B cell (primary cell): Measurements from ENCODE around the gene NEUROG2. TPM values are rescaled to one million over a fixed set of nuclear protein-coding genes. Genes with fewer than 3 reads are reported as not detected.

Experiments
- ATAC-seq: fragments of 200-7000 bp; cut with Tn5 transposase; one replicate; pipeline ENCODE4 v1.10.0; 2021; ENCODE audit warnings: low read depth, mild to moderate bottlenecking, moderate number of reproducible peaks, moderate library complexity
- CTCF ChIA-PET: fragments of 350-600 bp; sonication (Branson Sonifier 250); formaldehyde crosslinking; loops from one replicate; lab custom pipeline; 2021; ENCODE audit warnings: antibody characterized with exemption, inconsistent platforms; lab: Charles Lee
- POLR2A ChIA-PET: fragments of 350-600 bp; sonication (Branson Sonifier 250); formaldehyde crosslinking; loops from one replicate; lab custom pipeline; 2021; ENCODE audit warnings: antibody characterized with exemption; lab: Charles Lee
- DNase-seq: peaks from one replicate; pipeline ENCODE4 v3.0.0; 2013
- H2AFZ ChIP-seq: 2 replicates; pipeline ENCODE4 v1.6.1; 2012; ENCODE audit warnings: mild to moderate bottlenecking, low read depth, low read length; ENCODE audit not compliant: insufficient read depth, poor library complexity, severe bottlenecking
- H3K27ac ChIP-seq, 2 donors: 1 replicate in 1 of 2; 2 replicates in 1 of 2; pipeline ENCODE4 v1.5.1; 2012 to 2013; ENCODE audit warnings: low read length in 2 of 2, mild to moderate bottlenecking in 2 of 2, moderate library complexity in 1 of 2
- H3K27me3 ChIP-seq, 4 experiments: fragments of 200-600 bp in 1 of 4; sonication (generic) in 1 of 4; replicated peaks in 1 of 4; 1 replicate in 2 of 4; 2 replicates in 2 of 4; pipeline versions ENCODE4 v1.6.1 to v1.7.0; 2013 to 2016; ENCODE audit warnings: low read length in 3 of 4, mild to moderate bottlenecking in 2 of 4, mixed read lengths in 1 of 4, moderate library complexity in 1 of 4; ENCODE audit not compliant: insufficient read depth in 4 of 4, control insufficient read depth in 3 of 4; ENCODE audit errors: control extremely low read depth in 1 of 4
- H3K36me3 ChIP-seq, 2 experiments: replicated peaks in 1 of 2; 1 replicate in 1 of 2; 2 replicates in 1 of 2; pipeline versions ENCODE4 v1.6.1 to v1.7.1; 2013; ENCODE audit warnings: low read length in 1 of 2; ENCODE audit not compliant: insufficient read depth in 2 of 2, control insufficient read depth in 1 of 2; ENCODE audit errors: control extremely low read depth in 1 of 2, extremely low read depth in 1 of 2
- H3K4me1 ChIP-seq, 2 donors: fragments of 200-600 bp in 1 of 2; sonication (generic) in 1 of 2; 1 replicate in 1 of 2; 2 replicates in 1 of 2; pipeline versions ENCODE4 v1.5.1 to v1.6.1; 2013 to 2017; ENCODE audit warnings: low read length in 2 of 2; ENCODE audit not compliant: control insufficient read depth in 2 of 2, insufficient read depth in 2 of 2
- H3K4me2 ChIP-seq: replicated peaks from 2 replicates; pipeline ENCODE3; 2012; ENCODE audit warnings: mild to moderate bottlenecking, low read depth, low read length; ENCODE audit not compliant: poor library complexity, severe bottlenecking
- H3K4me3 ChIP-seq, 5 experiments: fragments of 200-600 bp in 1 of 5; sonication (generic) in 1 of 5; 1 replicate in 3 of 5; 2 replicates in 2 of 5; pipeline versions ENCODE4 v1.5.1 to v1.7.0; 2011 to 2016; ENCODE audit warnings: low read length in 4 of 5, mild to moderate bottlenecking in 4 of 5, low read depth in 2 of 5, control low read depth in 1 of 5, moderate library complexity in 1 of 5; ENCODE audit not compliant: insufficient read depth in 1 of 5; ENCODE audit errors: control extremely low read depth in 1 of 5, extremely low read depth in 1 of 5
- H3K79me2 ChIP-seq: fragments of 200-600 bp; sonication (generic); one replicate; pipeline ENCODE4 v1.6.0; 2016; ENCODE audit warnings: low read length; ENCODE audit not compliant: control insufficient read depth, insufficient read depth
- H3K9ac ChIP-seq: fragments of 200-600 bp; sonication (generic); 2 replicates; pipeline ENCODE4 v1.6.1; 2017; ENCODE audit warnings: mild to moderate bottlenecking, low read length, moderate library complexity
- H3K9me3 ChIP-seq, 3 donors: one replicate each; pipeline versions ENCODE4 v1.6.1 to v1.7.1; 2013; ENCODE audit warnings: low read length in 2 of 3; ENCODE audit not compliant: control insufficient read depth in 2 of 3, insufficient read depth in 1 of 3; ENCODE audit errors: control extremely low read depth in 1 of 3
- H4K20me1 ChIP-seq: 2 replicates; pipeline ENCODE4 v1.6.0; 2012; ENCODE audit warnings: mild to moderate bottlenecking, low read length; ENCODE audit not compliant: insufficient read depth, control insufficient read depth, poor library complexity, severe bottlenecking
- H3K27ac Mint-ChIP-seq: one replicate; pipeline ENCODE4 v1.8.0; 2021; ENCODE audit warnings: mixed read lengths
- H3K27me3 Mint-ChIP-seq: one replicate; pipeline ENCODE4 v1.8.0; 2021; ENCODE audit warnings: mixed read lengths
- H3K4me1 Mint-ChIP-seq: one replicate; pipeline ENCODE4 v1.8.0; 2021; ENCODE audit warnings: mixed read lengths
- H3K4me3 Mint-ChIP-seq: one replicate; pipeline ENCODE4 v1.8.0; 2021; ENCODE audit warnings: mixed read lengths
- H3K9me3 Mint-ChIP-seq: one replicate; pipeline ENCODE4 v1.8.0; 2022; ENCODE audit warnings: mixed read lengths; ENCODE audit not compliant: insufficient read depth
- EZH2 ChIP-seq: IDR thresholded peaks from 2 replicates; pipeline ENCODE4 v1.6.1; 2012; ENCODE audit warnings: borderline replicate concordance, low read depth, mild to moderate bottlenecking, moderate library complexity, low read length; ENCODE audit not compliant: insufficient read depth, poor library complexity, severe bottlenecking
- WGBS: methylation state at CpG from one replicate; pipeline ENCODE4 v1.1.5; 2013; ENCODE audit warnings: missing lambda C conversion rate; ENCODE audit not compliant: insufficient coverage; 5-methylcytosine and 5-hydroxymethylcytosine counted together
- intact Hi-C: fragments of 100-400 bp; cut with micrococcal nuclease; formaldehyde crosslinking; loops from one replicate; pipeline ENCODE4 v1.10.0; 2022
- polyA plus RNA-seq: library from polyadenylated mRNA; depleted of rRNA; stranded (reverse); fragments of >200 nt; gene quantifications from 2 replicates; pipeline ENCODE4 v1.2.3, GENCODE V29; 2012
- total RNA-seq, 2 donors: library from RNA; stranded (reverse); fragments of 120-200 nt in 1 of 2; gene quantifications; 1 replicate in 1 of 2; 2 replicates in 1 of 2; pipeline versions ENCODE4 v1.2.3 to v1.2.4, GENCODE V29; 2013 to 2022
- TF ChIP-seq, protein P1 (sequence below): fragments of 200-600 bp; IDR thresholded peaks from one replicate; pipeline ENCODE4 v1.8.0; 2022; ENCODE audit warnings: antibody characterized with exemption, mild to moderate bottlenecking

NEUROG2 gene
- total and polyA plus RNA-seq, 2 donors (not counting 1 experiment from before 2014, with no cell fraction given): not detected

DNA sequence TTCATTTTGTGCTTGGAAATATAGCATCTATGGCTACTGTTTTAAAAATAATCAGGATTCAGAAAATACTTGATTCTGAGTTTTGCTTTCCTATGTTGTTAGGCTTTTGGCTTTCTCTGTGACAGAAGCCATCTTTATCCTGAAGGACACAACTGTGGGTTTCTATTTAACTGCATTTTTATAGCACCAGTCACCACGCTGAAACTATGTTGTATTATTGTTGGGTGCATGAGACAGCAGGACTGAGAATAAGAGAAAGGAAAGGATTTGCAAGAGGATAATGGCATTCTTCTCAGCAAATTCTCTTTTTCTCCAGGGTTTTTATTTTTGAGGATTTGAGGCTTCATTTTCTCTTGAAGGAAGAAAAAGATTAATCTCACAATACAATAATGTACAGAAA is 10.1 kb upstream of the NEUROG2 start:
- ChIA-PET CTCF (interaction anchor here (2.1 to 6.8 kb wide), 6 partner anchors 9 to 425 kb away, joined by 6 to 75 read pairs (median 32); no protein-coding TSS in a partner anchor), POLR2A (no interaction called here)
- Histone ChIP-seq H4K20me1 (no peaks in the 10 kb centered on the region), H3K27ac (no peak overlapping the region), H3K9me3 (peaks cover 0 to 23% (median 8%) of the 10 kb centered on the region in 3 donors), H3K4me2 (no peak overlapping the region), H3K4me3 (no peak overlapping the region), H3K36me3 (no peaks in the 10 kb centered on the region), H3K79me2 (no peaks in the 10 kb centered on the region), H3K27me3 (peaks cover 0 to 38% (median 30%) of the 10 kb centered on the region in 4 experiments), H3K4me1 (peaks cover 27 to 29% of the 10 kb centered on the region in 2 donors), H3K9ac (no peak overlapping the region), H2AFZ (no peak overlapping the region)
- peaks cover 57% of the 10 kb centered on the region for H3K27me3 Mint-ChIP-seq
- DNase-seq: no peak
- no CpG with 5 or more reads among the region's 1 CpG for WGBS
- H3K9me3 Mint-ChIP-seq: no peaks in the 10 kb centered on the region
- TF ChIP-seq, protein P1, sequence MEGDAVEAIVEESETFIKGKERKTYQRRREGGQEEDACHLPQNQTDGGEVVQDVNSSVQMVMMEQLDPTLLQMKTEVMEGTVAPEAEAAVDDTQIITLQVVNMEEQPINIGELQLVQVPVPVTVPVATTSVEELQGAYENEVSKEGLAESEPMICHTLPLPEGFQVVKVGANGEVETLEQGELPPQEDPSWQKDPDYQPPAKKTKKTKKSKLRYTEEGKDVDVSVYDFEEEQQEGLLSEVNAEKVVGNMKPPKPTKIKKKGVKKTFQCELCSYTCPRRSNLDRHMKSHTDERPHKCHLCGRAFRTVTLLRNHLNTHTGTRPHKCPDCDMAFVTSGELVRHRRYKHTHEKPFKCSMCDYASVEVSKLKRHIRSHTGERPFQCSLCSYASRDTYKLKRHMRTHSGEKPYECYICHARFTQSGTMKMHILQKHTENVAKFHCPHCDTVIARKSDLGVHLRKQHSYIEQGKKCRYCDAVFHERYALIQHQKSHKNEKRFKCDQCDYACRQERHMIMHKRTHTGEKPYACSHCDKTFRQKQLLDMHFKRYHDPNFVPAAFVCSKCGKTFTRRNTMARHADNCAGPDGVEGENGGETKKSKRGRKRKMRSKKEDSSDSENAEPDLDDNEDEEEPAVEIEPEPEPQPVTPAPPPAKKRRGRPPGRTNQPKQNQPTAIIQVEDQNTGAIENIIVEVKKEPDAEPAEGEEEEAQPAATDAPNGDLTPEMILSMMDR: no peak
- no peak for TF ChIP-seq EZH2
- intact Hi-C loops: no loop called here
- H3K4me1 Mint-ChIP-seq: peaks cover 31% of the 10 kb centered on the region
- H3K27ac Mint-ChIP-seq: no peak overlapping the region
- ATAC-seq: no peak
- no peak overlapping the region for H3K4me3 Mint-ChIP-seq

DNA sequence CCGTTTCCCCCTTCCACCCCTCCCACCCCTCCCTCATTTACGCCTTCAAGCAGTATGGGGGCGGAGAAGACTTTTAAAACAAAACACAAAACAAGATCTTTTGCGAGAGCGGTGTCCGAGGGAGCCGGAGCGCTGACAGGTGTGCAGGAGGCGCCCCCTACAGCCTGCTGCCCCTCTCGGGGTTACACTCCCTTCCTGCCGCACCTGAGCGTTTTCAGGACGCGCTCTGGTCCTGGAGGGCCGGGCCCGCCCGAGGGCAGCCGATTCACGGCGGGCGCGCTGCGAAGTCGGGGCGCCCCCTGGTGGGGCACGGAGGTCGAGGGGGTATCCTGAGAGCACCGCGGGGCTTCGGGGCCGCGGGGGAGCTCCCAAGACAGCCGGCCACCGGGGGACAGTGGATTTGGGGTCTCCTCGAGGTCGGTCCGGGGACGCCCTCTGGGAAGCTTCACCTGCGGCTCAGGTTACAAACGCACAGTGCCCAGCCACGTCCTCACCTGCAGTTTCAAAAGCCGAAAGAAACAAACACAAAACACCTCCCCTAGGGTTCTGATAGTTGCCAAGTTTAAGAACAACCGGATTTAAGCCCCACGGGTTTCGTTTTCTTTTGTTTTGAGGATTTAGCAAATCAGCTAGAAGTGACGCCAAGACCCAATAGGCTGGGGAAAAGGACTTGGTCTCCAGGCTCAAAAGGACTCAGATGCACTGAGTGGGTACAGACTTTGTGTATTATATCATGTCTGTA is 8.0 kb upstream of the NEUROG2 start:
- intact Hi-C loops: loop anchor here (1.0 to 2.0 kb wide), 7 partner anchors 9 to 425 kb away; partner anchors contain the start of genes FAM241A, LARP7 and ZGRF1
- Mint-ChIP-seq H3K27ac (peak overlapping the region; percentile 28), H3K9me3 (no peaks in the 10 kb centered on the region), H3K4me1 (peaks cover 40% of the 10 kb centered on the region), H3K27me3 (peaks cover 65% of the 10 kb centered on the region), H3K4me3 (peak overlapping the region; percentile 90)
- H3K27me3 ChIP-seq: peaks cover 0 to 52% (median 48%) of the 10 kb centered on the region in 4 experiments
- peak overlapping the region; percentile 89 for H3K4me2 ChIP-seq
- DNase-seq (peak; percentile 83), ATAC-seq (peak; percentile 89)
- peaks cover 36 to 44% of the 10 kb centered on the region in 2 donors for H3K4me1 ChIP-seq
- H3K9ac ChIP-seq: peak overlapping the region; percentile 65
- WGBS: 2% methylated on average over 38 of the region's 46 CpGs
- TF ChIP-seq, protein P1: peak; percentile 90
- no peak for TF ChIP-seq EZH2
- peaks cover 0 to 37% (median 19%) of the 10 kb centered on the region in 3 donors for H3K9me3 ChIP-seq
- no peaks in the 10 kb centered on the region for H3K79me2 ChIP-seq
- ChIA-PET POLR2A (no interaction called here), CTCF (interaction anchor here (0.6 to 6.8 kb wide), 26 partner anchors 10 to 423 kb away, joined by 3 to 75 read pairs (median 4); partner anchors contain the start of gene ALPK1)
- no peak overlapping the region for H3K27ac ChIP-seq
- no peaks in the 10 kb centered on the region for H3K36me3 ChIP-seq
- H3K4me3 ChIP-seq: peak overlapping the region; percentile 33 to 63 (median 54)
- H2AFZ ChIP-seq: peak overlapping the region; percentile 68
- H4K20me1 ChIP-seq: no peaks in the 10 kb centered on the region
